HG03457 (cell line): ENCODE results near the gene CAMTA1.

Source experiments
- ATAC-seq: cut with Tn5 transposase; IDR thresholded peaks from one replicate; pipeline ENCODE4 v1.9.1; 2021; ENCODE audit warnings: moderate number of reproducible peaks; ENCODE audit not compliant: unreplicated experiment

The CAMTA1 gene

GRCh38 chr1:7249516-7249915 lies 464.3 kb downstream of the CAMTA1 start:
- no peak for ATAC-seq

GRCh38 chr1:7250176-7250575 lies 464.9 kb downstream of the CAMTA1 start:
- no peak for ATAC-seq

- no peak for ATAC-seq
These were observed 465.6 kb downstream of the CAMTA1 start for GRCh38 chr1:7250597-7251453.

- ATAC-seq: no peak
These were observed 466.2 kb downstream of the CAMTA1 start for GRCh38 chr1:7251454-7251800.

- no peak for ATAC-seq
These were observed 467.3 kb downstream of the CAMTA1 start for GRCh38 chr1:7252411-7253117.

- ATAC-seq: no peak
These were observed 467.8 kb downstream of the CAMTA1 start for GRCh38 chr1:7253118-7253480.

GRCh38 chr1:7253988-7254587 lies 468.8 kb downstream of the CAMTA1 start:
- no peak for ATAC-seq

- ATAC-seq: no peak
These were observed 470.2 kb downstream of the CAMTA1 start for GRCh38 chr1:7255303-7256058.

GRCh38 chr1:7256526-7256925 lies 471.3 kb downstream of the CAMTA1 start:
- ATAC-seq: no peak

GRCh38 chr1:7257225-7257624 lies 472.0 kb downstream of the CAMTA1 start:
- no peak for ATAC-seq

GRCh38 chr1:7258589-7259135 lies 473.4 kb downstream of the CAMTA1 start:
- no peak for ATAC-seq

GRCh38 chr1:7259955-7260354 lies 474.7 kb downstream of the CAMTA1 start:
- ATAC-seq: no peak

GRCh38 chr1:7261490-7261889 lies 476.2 kb downstream of the CAMTA1 start:
- no peak for ATAC-seq

- no peak for ATAC-seq
These were observed 477.4 kb downstream of the CAMTA1 start for GRCh38 chr1:7262611-7263010.

GRCh38 chr1:7263021-7263960 lies 478.0 kb downstream of the CAMTA1 start:
- no peak for ATAC-seq

- no peak for ATAC-seq
These were observed 478.8 kb downstream of the CAMTA1 start for GRCh38 chr1:7264101-7264500.

GRCh38 chr1:7265771-7266371 lies 480.6 kb downstream of the CAMTA1 start:
- no peak for ATAC-seq

GRCh38 chr1:7266561-7266960 lies 481.3 kb downstream of the CAMTA1 start:
- no peak for ATAC-seq

- no peak for ATAC-seq
These were observed 482.2 kb downstream of the CAMTA1 start for GRCh38 chr1:7267493-7267892.

GRCh38 chr1:7268983-7269382 lies 483.7 kb downstream of the CAMTA1 start:
- no peak for ATAC-seq
